Skeletal muscle tissue (tissue), 4 donors: ENCODE results near the gene LHFPL5. TPM values are rescaled to one million over a fixed set of nuclear protein-coding genes. Genes with fewer than 3 reads are reported as not detected.

Source experiments
- H3K27ac ChIP-seq: one replicate; pipeline ENCODE4 v1.7.0; 2013; ENCODE audit warnings: mild to moderate bottlenecking, low read depth, low read length, inconsistent platforms
- H3K27me3 ChIP-seq, 3 donors: one replicate each; pipeline ENCODE4 v1.7.0; 2013; ENCODE audit warnings: low read length in 3 of 3; ENCODE audit not compliant: control insufficient read depth in 3 of 3, insufficient read depth in 3 of 3
- H3K36me3 ChIP-seq, 3 donors: one replicate each; pipeline ENCODE4 v1.7.0; 2013; ENCODE audit warnings: low read length in 3 of 3; ENCODE audit not compliant: control insufficient read depth in 3 of 3, insufficient read depth in 3 of 3
- H3K4me1 ChIP-seq, 3 donors: one replicate each; pipeline ENCODE4 v1.7.0; 2013; ENCODE audit warnings: low read length in 3 of 3, mild to moderate bottlenecking in 3 of 3; ENCODE audit not compliant: control insufficient read depth in 3 of 3, insufficient read depth in 3 of 3
- H3K4me3 ChIP-seq, 3 donors: one replicate each; pipeline ENCODE4 v1.7.0; 2013; ENCODE audit warnings: low read length in 3 of 3
- H3K9ac ChIP-seq, 3 donors: one replicate each; pipeline ENCODE4 v1.7.0; 2013; ENCODE audit warnings: low read length in 3 of 3, mild to moderate bottlenecking in 3 of 3, moderate library complexity in 2 of 3, low read depth in 1 of 3
- H3K9me3 ChIP-seq, 3 donors: one replicate each; pipeline ENCODE4 v1.7.0; 2013; ENCODE audit warnings: low read length in 3 of 3; ENCODE audit not compliant: control insufficient read depth in 3 of 3
- total RNA-seq: library from RNA; depleted of rRNA; stranded (reverse); fragments of >200 nt; gene quantifications from one replicate; pipeline ENCODE4 v1.2.3, GENCODE V29; 2014
- donor health status: Osteomylitis.

LHFPL5 gene
- total RNA-seq, 1 donor from 2014 or later = not detected

DNA sequence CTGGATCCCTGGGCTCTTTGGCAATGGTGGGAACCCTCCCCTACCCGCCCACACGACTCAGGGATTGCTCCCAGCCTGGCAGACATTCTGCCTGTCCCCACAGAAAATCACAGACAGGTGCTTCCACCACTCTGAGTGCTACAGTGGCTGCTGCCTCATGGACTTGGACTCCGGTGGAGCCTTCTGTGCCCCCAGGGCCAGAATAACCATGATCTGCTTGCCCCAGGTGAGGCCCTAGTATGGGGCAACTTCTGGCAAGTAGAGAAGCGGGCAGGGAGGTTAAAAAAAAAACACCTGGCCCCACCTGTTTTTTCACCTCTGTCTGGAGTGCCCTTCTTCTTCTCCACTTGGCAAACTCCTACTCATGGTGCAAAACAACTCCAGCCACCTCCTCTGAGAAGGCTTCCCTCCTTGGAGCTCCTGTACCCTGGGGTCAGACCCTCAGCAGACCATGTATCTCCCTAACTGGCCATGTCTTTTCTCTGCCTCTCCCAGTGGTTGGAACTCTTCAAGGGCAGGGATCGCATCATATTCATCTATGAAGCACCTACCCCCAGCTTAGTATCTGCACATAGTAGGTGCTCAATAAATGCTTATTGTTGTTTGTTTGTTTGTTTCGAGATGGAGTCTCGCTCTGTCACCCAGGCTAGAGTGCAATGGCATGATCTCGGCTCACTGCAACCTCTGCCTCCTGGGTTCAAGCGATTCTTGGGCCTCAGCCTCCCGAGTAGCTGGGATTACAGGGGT is 27.6 kb upstream of the LHFPL5 start:
- no peaks in the 10 kb centered on the region for H3K9me3 ChIP-seq
- no peak overlapping the region for H3K4me3 ChIP-seq
- no peaks in the 10 kb centered on the region for H3K4me1 ChIP-seq
- peaks cover 24 to 51% (median 26%) of the 10 kb centered on the region in 3 donors for H3K27me3 ChIP-seq
- H3K36me3 ChIP-seq = no peaks in the 10 kb centered on the region
- no peak overlapping the region for H3K9ac ChIP-seq
- H3K27ac ChIP-seq = no peak overlapping the region

DNA sequence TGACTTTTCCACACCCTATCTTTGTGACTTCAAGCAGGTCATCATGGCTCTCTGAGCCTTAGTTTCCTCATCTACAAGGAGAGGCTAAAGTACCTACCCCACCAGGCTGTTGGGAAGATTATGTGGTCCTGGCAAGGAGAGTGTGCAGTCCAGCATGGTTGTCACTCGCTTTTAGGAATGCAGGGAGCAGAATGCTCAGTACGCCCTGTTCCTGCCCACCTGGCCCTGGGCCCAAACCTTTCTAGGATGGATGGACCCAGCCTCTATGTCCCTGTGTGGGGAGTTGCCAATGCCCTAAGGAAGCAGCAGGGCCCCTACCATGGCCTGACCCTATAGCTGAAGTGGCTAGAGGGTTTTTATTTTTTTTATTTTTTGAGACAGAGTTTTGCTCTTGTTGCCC is 26.7 kb upstream of the LHFPL5 start:
- Histone ChIP-seq H3K27me3 (peaks cover 24 to 51% (median 26%) of the 10 kb centered on the region in 3 donors), H3K9me3 (no peaks in the 10 kb centered on the region), H3K4me1 (no peaks in the 10 kb centered on the region), H3K27ac (no peak overlapping the region), H3K9ac (no peak overlapping the region), H3K4me3 (no peak overlapping the region), H3K36me3 (no peaks in the 10 kb centered on the region)

DNA sequence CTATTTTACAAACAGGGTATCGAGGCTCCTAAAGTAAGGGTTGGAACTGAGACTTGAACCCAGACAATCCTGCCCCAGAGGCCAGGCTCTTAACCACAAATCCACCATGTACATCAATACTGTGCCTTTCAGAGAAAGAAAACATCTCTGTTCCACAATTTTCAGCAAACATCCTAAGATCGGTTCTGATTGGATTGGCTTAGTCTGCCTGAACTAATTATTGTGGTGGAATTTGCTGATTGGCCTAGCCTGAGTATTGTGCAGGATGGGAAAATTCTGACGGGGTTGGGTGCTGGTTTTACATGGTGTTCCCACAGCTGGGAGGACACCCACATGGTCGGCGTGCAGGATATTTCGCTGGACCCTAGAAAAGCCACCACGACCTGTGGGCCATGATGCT is 24.4 kb upstream of the LHFPL5 start, which contains the start of gene CLPSL1:
Gene CLPSL1 (plus strand): TSS at position 301 of the 400 bp plus-strand sequence. CDS start 92 bp downstream, at position 393.
- Histone ChIP-seq H3K9ac (no peak within 1 kb of the TSS), H3K9me3 (no peaks in the 10 kb centered on the region), H3K27ac (no peak within 1 kb of the TSS), H3K4me1 (no peaks in the 10 kb centered on the region), H3K36me3 (no peaks in the 10 kb centered on the region), H3K4me3 (no peak within 1 kb of the TSS), H3K27me3 (peaks cover 25 to 54% (median 26%) of the 10 kb centered on the region in 3 donors)

DNA sequence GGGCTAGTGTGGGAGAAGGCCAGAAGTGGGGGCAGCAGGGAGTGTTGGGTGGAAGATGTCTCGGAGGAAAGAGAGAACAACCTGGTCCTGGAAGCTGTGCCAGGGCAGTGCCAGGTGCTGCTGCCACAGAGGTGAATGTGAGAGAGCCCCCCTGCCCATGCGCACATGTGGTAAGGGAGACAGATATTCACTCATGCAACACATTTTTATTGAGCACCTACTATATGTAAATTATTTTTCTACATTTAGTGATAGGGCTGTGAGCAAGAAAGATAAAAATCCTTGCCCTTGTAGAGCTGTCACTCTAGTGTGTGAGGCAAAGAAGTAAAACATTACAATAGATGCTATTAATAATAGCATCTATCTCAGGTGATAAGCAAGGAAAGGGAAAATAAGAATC is 23.9 kb upstream of the LHFPL5 start:
- Histone ChIP-seq H3K36me3 (no peaks in the 10 kb centered on the region), H3K9ac (no peak overlapping the region), H3K27ac (no peak overlapping the region), H3K9me3 (no peaks in the 10 kb centered on the region), H3K4me3 (no peak overlapping the region), H3K4me1 (no peaks in the 10 kb centered on the region), H3K27me3 (peaks cover 24 to 53% (median 26%) of the 10 kb centered on the region in 3 donors)

DNA sequence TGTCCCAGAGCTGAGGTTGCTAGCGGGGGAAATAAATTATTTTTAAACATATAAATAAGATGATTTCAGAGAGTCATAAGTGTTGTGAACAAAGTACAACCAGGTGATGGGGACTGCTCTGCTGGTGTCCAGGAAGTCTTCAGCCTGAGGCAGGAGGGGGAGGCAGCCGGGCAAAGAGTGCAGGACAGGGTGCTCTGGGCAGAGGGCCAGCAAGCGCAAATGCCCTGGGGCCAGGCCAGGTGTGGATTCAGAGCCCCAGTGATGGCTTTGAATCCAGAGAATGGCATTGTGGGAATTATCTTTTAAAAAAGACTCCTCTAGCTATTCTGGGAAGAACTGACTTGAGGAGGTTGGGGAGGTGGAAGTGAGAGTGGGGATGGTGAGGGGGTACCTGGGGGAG is 22.7 kb upstream of the LHFPL5 start:
- Histone ChIP-seq H3K27ac (no peak overlapping the region), H3K4me3 (no peak overlapping the region), H3K27me3 (peaks cover 26 to 54% (median 33%) of the 10 kb centered on the region in 3 donors), H3K4me1 (no peaks in the 10 kb centered on the region), H3K36me3 (no peaks in the 10 kb centered on the region), H3K9me3 (no peaks in the 10 kb centered on the region), H3K9ac (no peak overlapping the region)

DNA sequence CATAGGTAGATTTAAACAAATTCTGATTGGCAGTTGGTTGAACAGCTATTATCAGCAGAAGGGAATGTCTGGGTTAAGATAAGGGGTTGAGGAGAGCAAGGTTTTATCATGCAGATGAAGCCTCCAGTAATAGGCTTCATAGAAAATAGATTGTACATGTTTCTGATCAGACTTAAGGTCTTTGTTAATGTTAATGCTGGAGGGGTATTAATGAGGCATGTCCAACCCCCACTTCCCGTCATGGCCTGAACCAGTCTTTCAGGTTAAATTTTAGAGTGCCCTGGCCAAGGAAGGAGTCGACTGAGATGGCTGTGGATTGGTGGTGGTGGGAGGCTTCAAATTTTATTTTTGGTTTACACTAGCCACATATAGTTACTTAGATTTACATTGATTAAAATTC is 21.0 kb upstream of the LHFPL5 start:
- Histone ChIP-seq H3K9me3 (no peaks in the 10 kb centered on the region), H3K36me3 (no peaks in the 10 kb centered on the region), H3K9ac (no peak overlapping the region), H3K27me3 (peaks cover 26 to 57% (median 36%) of the 10 kb centered on the region in 3 donors), H3K4me3 (no peak overlapping the region), H3K4me1 (no peaks in the 10 kb centered on the region), H3K27ac (no peak overlapping the region)

DNA sequence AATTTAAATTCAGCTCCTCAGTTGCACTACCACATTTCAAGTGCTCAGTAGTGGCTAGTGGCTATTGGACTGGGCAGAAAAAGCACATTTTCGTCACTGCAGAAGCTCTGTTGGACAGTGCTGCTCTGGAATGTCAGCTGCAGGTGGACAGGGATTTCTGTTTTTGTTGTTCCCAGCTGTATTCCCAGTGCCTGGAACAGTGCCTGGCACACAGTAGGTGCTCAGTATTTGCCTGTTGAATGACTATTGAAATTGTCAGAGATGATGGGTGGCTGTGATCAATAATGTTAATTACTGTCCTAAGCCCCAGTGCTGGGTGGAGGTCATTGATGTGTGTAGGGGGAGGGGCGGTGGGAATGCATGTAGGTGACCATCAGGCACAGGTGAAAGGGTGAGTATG is 18.9 kb upstream of the LHFPL5 start:
- Histone ChIP-seq H3K4me1 (no peaks in the 10 kb centered on the region), H3K36me3 (no peaks in the 10 kb centered on the region), H3K4me3 (no peak overlapping the region), H3K9ac (no peak overlapping the region), H3K27me3 (peaks cover 19 to 49% (median 29%) of the 10 kb centered on the region in 3 donors), H3K9me3 (no peaks in the 10 kb centered on the region), H3K27ac (no peak overlapping the region)

DNA sequence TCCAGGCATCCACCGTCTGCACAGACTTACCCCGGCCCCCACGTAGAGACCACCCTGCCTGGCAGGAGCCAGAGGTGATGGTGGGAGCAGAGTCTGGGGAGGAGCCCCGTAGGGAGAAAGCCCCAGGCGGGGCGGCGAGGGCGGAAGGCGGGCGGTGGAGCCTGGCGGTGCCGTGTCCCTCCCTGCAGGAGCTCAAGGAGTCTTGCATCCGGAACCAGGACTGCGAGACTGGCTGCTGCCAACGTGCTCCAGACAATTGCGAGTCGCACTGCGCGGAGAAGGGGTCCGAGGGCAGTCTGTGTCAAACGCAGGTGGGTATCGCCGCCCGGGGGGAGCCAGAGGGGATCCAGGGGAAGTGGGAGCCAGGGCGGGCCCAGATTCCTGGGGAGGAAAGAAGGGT is 18.3 kb upstream of the LHFPL5 start:
- H3K9ac ChIP-seq = no peak overlapping the region
- no peak overlapping the region for H3K4me3 ChIP-seq

DNA sequence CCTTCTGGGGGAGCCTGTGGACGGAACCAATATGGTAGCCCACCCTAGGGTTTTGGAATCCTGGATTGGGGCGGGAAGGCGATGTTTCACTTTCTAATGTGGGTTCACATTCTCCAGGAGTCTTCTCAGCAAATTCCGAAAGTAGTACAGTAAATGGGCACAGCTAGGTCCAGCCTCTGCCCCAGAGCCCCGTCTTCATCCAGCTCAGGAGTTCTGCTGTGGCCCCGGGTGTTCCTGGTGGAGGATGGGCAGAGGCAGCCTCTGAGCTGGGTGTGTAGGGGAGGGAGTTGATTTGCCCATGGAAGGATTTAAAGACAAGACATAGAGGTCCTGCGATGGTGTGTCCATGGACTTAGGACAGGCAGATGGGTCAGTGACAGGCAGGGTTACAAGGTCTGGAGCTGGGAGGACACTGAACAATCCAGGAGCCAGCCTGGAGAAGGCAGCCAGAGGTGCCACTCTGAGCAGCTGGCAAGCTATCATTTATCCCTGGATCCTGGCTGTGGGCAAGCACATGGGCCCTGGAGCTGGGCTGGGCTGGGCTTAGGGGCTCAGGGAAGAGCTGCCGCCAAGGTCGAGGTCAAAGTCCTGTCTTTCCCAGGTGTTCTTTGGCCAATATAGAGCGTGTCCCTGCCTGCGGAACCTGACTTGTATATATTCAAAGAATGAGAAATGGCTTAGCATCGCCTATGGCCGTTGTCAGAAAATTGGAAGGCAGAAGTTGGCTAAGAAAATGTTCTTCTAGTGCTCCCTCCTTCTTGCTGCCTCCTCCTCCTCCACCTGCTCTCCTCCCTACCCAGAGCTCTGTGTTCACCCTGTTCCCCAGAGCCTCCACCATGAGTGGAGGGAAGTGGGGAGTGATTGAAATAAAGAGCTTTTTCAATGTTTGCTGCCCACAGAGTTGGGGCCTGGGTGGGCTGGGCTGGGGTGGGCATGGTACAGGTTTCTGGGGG is 17.6 kb upstream of the LHFPL5 start:
- no peaks in the 10 kb centered on the region for H3K9me3 ChIP-seq
- H3K36me3 ChIP-seq = no peaks in the 10 kb centered on the region
- H3K4me3 ChIP-seq = no peak overlapping the region
- no peak overlapping the region for H3K27ac ChIP-seq
- H3K27me3 ChIP-seq = peaks cover 19 to 48% (median 28%) of the 10 kb centered on the region in 3 donors
- H3K9ac ChIP-seq = no peak overlapping the region
- H3K4me1 ChIP-seq = no peaks in the 10 kb centered on the region

More for the DNA sequence above, 18.3 kb upstream of the LHFPL5 start:
- peaks cover 19 to 48% (median 28%) of the 10 kb centered on the region in 3 donors for H3K27me3 ChIP-seq
- no peaks in the 10 kb centered on the region for H3K9me3 ChIP-seq
- H3K27ac ChIP-seq = no peak overlapping the region
- H3K4me1 ChIP-seq = no peaks in the 10 kb centered on the region
- H3K36me3 ChIP-seq = no peaks in the 10 kb centered on the region
